Stimulated activated CD4-positive, alpha-beta T cell treated with anti-CD3 and anti-CD28 coated beads, Interleukin-12 subunit alpha, Interleukin-12 subunit beta, amount 100 ng/mL, for 4 hours (primary cell): ENCODE measurements around the gene POLR2M.
A peak's percentile ranks its signal among the peaks of the same experiment; 100 is the strongest.

ENCODE experiments used
- DNase-seq: peaks from one replicate; pipeline ENCODE4 v3.0.0-alpha.2; 2020

POLR2M gene

GRCh38 chr15:57694279-57694678 lies 12.2 kb upstream of the POLR2M start:
- DNase-seq, result no peak

GRCh38 chr15:57696146-57696545 lies 10.4 kb upstream of the POLR2M start:
- DNase-seq, result no peak

GRCh38 chr15:57697588-57697987 lies 8.9 kb upstream of the POLR2M start:
- no peak for DNase-seq

- DNase-seq, result no peak
Measured at GRCh38 chr15:57698243-57698642, 8.3 kb upstream of the POLR2M start.

GRCh38 chr15:57698991-57699390 lies 7.5 kb upstream of the POLR2M start:
- DNase-seq, result no peak

- DNase-seq, result no peak
Measured at GRCh38 chr15:57703387-57703786, 3.1 kb upstream of the POLR2M start.

GRCh38 chr15:57704441-57704840 lies 2.1 kb upstream of the POLR2M start:
- no peak for DNase-seq

- no peak for DNase-seq
Measured at GRCh38 chr15:57705746-57706404, 639 bp upstream of the POLR2M start.

GRCh38 chr15:57708047-57708446 lies 1.5 kb downstream of the POLR2M start:
- DNase-seq, result no peak

GRCh38 chr15:57718309-57718708 lies 11.8 kb downstream of the POLR2M start:
- DNase-seq, result no peak

- no peak for DNase-seq
Measured at GRCh38 chr15:57720867-57721266, 14.4 kb downstream of the POLR2M start.

GRCh38 chr15:57726411-57726810 lies 19.9 kb downstream of the POLR2M start:
- no peak for DNase-seq

- DNase-seq, result no peak
Measured at GRCh38 chr15:57727031-57727430, 20.5 kb downstream of the POLR2M start.

GRCh38 chr15:57728436-57728835 lies 21.9 kb downstream of the POLR2M start:
- no peak for DNase-seq

- DNase-seq, result no peak
Measured at GRCh38 chr15:57730876-57731275, 24.4 kb downstream of the POLR2M start.

- no peak for DNase-seq
Measured at GRCh38 chr15:57731530-57732103, 25.1 kb downstream of the POLR2M start.

- DNase-seq, result peak; percentile 30
Measured at GRCh38 chr15:57732526-57733331, 26.2 kb downstream of the POLR2M start.

- DNase-seq, result no peak
Measured at GRCh38 chr15:57734860-57735259, 28.3 kb downstream of the POLR2M start.

- no peak for DNase-seq
Measured at GRCh38 chr15:57735431-57735830, 28.9 kb downstream of the POLR2M start.

GRCh38 chr15:57735891-57736290 lies 29.4 kb downstream of the POLR2M start:
- no peak for DNase-seq

GRCh38 chr15:57736591-57736990 lies 30.1 kb downstream of the POLR2M start:
- no peak for DNase-seq

- no peak for DNase-seq
Measured at GRCh38 chr15:57738734-57739237, 32.3 kb downstream of the POLR2M start.

- DNase-seq, result no peak
Measured at GRCh38 chr15:57740048-57740447, 33.5 kb downstream of the POLR2M start.

- no peak for DNase-seq
Measured at GRCh38 chr15:57741089-57741488, 34.6 kb downstream of the POLR2M start.
